ENCODE measurements around the gene ENO3.
"Not testable (repeated sequence)": the region's sequence is repeated elsewhere in the genome, so short reads cannot be mapped to it uniquely, and the experiment has no call there.

ENO3 gene

DNA sequence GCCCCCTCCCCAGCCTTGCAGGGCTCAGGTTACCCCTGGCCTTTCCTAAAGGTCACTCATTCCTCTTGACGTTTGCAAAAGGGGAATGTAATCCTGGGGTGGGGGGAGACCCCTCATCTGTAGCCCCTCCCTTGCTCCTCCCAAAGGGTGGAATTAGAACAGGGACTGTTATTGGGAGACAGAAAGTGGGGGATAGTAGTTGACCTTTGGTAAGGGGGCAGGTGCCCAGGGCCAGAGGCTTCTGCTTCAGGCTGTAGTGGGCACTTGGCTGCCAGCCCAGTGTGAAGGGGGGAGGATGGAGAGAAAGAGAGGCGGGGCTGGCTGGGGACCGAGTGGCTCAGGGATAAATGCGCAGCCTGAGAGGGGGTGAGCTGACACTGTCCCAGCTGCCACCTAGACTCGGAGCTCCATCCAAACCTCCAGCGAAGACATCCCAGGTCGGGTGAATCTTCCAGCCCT, at the start of gene ENO3:
ENO3 (plus strand) TSS at position 374 of the 459 bp plus-strand sequence. CDS start 711 bp downstream, outside the sequence.
- DNase-seq = no peak

DNA sequence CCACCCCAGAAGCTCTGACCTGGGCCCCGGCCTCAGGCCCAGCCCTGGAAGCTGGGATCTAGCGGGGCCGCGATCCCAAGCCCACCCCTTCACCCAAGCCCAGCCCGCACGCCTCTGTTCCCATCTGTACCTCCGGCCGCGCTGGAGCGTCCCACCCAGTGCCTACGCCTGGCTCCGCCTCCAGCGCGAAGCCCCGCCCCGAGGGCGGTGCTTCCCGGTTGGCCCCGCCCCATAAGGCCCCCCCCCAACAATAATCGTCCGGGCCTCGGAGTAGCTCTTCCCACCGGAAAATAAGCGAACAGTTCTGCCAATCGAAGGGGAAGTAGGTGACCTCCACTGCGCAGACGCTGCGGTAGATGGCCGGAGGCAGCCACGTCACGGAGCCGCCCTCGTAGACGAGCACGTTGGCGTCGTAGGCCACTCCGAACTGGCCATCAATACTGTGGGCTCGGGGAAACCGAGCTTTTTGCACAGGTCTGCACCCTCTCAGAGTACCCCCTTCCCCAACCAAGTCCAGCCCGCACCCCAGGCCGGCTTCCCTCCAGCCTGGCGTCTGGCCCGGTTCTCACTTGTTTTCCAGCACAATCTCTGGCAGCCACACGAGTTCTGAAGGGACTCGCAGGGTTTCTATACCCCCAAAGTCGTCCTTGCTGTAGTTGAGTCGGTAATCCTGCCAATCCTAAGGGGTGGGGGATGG, 49.1 kb upstream of the ENO3 start:
- peak; percentile 44 for DNase-seq

DNA sequence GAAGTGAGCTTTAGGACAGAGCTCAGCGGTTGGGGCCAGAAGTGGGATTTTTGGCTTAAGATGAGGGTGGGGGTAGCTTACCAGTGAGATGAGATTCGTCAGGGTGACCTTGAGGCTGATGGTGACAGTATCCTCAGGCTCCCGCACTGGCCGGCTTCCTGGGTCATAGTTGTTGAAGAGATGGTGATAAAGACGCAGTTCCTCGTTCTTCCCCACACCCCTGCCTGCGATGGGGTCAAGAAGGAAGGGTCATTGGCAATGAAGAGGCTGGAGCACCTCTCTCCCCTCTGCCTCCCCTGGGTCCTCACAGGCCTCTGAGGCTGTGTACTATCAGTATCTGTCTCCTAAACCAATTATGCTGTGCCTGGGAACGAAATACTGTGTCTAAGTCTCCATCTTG, 48.4 kb upstream of the ENO3 start:
- DNase-seq = no peak

DNA sequence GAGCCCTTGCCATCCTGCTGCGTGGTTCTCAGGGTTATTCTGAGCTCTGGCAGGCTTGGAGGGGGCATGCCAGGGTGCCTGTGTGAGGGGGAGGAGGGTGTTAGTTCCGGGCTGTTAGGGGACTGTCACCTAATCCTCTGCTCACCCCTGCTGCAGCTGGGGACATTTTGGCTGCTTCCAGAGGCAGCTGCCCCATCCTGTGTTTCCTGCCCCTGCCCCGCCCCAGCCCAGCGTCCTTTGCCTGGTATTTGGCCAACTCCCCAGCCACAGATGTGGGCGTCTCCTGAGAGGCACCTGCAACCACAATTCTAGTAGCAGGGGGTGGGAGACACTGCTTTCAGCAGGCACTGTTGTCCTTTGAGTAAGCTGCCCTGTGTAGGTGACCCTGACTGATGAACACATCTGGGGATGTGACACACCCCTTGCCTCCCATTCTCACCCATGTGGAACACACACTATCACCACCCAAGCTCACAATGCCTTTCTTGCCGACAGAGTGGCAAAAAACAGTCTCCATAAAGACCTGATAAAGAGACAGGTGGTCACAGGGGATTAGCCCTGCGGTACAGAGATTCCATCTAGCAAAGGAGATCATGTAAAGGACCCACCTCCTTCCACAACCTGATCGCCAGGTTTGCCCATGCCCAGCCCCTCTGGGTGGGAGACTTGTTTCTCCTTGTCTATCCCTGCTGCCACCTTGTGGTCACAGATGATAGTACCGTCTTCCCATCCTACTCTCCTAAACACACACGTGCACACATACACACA, 47.7 kb upstream of the ENO3 start, which contains the start of gene CHRNE:
CHRNE (minus strand) TSS at position 48 of the 768 bp plus-strand sequence; CDS start at position 13, 35 bp downstream.
- DNase-seq = peak; percentile 87

DNA sequence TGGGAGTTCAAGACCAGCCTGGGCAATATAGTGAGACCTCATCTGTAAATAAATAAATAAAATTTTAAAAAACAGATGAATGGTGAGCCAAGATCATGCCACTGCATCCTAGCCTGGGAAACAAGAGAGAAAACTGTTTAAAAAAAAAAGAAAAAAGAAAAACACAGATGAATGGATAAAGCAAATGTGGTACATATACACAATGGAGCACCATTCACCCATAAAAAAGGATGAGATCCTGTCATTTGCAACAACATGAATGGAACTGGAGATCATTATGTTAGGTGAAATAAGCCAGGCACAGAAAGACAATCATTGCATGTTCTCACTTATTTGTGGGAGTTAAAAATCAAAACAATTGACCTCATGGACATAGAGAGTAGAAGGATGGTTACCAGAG, 44.3 kb upstream of the ENO3 start:
- DNase-seq = not testable (repeated sequence)

DNA sequence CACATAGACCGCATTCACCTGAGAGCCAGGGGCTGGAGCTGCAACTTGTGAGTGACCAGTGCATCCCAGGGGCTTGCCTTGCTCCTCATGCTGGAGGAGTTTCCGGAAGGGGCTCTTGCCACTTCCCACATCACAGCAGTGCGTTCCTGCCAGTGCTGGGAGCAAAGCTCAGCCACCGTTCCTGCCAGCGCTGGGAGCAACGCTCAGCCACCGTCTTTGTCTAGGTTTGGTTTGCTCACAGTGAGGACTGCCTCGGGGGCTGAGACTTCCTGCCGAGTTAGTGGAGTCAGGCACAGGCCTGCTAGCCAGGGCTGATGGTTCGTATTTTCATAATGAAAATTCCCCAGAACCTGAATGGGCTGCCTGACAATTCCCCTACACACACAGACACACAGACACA, 42.6 kb upstream of the ENO3 start:
- DNase-seq = no peak

DNA sequence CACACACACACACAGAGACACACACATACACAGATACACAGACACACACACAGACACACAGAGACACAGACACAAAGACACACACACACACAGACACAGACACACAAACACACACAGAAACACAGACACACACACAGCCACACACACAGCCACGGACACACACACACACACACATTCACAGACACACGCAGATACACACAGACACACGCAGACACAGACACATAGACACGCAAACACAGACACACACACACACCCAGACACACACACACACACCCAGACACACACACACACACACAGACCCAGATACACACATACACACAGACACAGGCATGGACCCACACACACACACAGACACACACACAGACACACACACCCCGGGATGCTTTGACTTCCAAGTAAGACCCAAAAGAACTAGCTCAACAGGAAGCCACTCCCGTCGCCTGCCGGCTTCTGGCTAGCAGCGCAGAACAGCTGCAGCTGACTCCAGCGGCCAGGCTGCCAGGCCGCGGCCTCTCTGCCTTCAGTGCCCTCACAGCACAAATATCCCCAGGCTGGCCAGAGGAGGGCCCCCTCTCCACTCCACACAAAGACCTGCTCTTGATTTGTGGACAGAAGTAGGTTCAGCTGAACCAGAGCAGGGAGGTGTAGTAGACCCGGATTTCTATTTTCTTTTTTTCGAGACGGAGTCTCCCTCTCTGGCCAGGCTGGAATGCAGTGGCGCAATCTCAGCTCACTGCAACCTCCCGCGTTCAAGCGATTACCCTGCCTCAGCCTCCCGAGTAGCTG, 42.0 kb upstream of the ENO3 start:
- DNase-seq = peak; percentile 80

DNA sequence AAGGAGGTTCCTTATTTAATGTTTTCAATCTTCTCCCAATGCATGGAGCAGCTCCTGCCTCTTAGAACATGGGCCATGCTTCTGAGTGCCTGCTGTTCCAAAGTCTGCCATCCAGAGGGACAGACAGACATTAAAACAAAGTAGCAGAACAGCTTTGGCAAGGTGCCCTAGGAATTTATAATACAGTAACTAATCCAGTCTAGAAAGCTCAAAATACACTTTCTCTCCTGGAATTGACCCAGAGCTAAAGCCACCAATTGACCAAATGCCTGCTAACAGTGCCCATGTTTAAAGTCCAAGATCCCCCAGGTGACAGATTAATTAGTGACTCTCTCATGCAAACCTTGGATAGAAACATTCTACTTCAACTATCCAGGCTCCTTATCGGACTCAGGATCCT, 36.9 kb upstream of the ENO3 start:
- no peak for DNase-seq

DNA sequence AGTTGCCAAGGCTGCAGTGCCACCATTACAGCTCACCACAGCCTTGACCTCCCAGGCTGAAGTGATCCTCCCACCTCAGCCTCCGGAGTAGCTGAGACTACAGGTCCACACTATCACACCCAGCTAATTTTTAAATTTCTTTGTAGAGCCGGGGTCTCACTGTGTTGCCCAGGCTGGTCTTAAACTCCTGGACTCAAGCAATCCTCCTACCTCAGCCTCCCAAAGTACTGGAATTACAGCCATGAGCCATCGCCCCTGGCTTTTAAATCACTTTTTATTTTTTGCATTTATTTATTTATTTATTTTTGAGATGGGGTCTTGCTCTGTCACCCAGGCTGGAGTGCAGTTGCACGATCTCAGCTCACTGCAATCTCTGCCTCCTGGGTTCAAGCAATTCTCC, 36.4 kb upstream of the ENO3 start:
- not testable (repeated sequence) for DNase-seq

DNA sequence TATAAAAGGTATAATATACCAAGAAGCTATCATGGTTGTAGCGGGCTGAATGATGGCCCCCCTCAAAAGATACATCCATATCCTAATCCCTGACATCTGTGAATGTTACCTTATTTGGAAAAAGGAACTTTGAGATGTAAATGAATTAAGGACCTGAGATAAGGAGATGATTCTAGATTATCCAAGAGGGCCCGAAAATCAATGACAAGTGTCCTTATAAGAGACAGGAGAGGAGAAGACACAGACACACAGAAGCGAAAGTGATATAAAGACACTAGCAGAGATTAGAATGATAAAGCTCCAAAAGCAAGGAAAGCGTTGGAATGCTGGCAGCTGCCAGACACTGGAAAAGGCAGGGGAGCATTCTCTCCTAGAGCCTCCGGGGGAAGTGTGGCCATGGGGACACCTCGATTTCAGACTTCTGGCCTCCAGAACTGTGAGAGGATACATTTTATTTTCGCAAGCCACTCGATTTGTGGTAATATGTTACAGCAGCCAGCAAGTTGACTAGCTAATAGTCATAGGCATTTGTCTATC, 31.3 kb upstream of the ENO3 start:
- DNase-seq = no peak

DNA sequence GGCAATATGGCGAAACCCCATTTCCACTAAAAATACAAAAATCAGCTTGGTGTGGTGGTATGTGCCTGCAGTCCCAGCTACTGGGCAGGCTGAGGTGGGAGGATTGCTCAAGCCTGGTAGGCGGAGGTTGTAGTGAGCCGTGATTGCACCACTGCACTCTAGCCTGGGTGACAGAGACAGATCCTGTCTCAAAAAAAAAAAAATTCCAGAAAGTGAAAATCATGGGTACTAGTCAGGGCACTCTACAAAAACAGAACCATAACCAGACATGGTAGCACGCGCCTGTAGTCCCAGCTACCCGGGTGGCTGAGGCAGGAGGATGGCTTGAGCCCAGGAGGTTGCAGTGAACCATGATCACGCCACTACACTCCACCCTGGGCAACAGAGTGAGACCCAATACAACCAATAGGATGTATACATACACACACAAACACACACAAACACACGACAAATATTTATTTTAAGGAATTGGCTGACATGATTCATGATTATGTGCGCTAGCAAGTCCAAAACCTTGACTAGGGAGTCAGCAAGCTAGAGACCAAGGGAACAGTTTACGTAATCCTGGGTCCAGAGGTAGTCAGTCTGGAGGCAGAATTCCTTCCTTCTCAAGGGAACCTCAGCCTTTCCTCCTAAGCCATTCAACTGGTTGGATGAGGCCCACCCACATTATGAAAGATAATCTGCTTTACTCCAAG, 30.4 kb upstream of the ENO3 start:
- DNase-seq = no peak

DNA sequence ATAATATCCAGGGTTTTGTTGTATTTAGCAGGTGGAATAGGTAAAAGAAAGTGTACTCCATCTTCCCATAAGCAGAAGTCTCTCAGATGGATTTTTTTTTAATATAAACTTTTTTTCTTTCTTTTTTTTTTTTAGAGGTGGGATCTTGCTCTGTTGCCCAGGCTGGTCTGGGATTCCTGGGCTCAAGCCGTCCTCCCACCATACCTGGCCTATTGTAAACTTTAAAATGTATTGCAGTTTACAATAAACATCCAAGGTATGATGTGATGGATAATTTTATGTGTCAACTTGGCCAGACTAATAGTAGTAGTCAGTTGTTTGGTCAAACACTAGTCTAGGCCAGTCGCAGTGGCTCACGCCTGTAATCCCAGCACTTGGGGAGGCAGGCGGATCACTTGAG, 29.6 kb upstream of the ENO3 start:
- no peak for DNase-seq

DNA sequence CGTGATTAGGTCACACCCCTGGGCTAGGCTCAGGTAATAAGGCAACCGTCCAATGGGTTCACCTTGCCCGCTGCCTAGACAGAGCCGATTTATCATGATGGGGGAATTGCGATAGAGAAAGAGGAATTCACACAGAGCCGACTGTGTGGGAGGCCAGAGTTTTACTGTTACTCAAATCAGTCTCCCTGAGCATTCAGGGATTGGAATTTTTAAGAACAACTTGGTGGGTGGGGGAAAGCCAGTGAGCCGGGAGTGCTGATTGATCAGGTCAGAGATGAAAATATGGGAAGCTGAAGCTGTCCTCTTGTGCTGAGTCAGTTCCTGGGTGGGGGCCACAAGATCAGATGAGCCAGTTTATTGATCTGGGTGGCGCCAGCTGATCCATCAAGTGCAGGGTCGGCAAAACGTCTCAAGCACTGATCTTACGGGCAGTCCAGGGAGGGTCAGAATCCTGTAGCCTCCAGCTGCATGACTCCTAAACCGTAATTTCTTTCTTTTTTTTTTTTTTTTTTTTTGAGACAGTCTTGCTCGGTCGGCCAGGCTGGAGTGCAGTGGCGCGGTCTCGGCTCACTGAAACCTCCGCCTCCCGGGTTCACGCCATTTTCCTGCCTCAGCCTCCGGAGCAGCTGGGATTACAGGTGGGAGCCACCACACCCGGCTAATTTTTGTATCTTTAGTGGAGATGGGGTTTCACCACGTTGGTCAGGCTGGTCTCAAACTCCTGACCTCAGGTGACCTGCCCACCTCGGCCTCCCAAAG, 24.2 kb upstream of the ENO3 start:
- not testable (repeated sequence) for DNase-seq

DNA sequence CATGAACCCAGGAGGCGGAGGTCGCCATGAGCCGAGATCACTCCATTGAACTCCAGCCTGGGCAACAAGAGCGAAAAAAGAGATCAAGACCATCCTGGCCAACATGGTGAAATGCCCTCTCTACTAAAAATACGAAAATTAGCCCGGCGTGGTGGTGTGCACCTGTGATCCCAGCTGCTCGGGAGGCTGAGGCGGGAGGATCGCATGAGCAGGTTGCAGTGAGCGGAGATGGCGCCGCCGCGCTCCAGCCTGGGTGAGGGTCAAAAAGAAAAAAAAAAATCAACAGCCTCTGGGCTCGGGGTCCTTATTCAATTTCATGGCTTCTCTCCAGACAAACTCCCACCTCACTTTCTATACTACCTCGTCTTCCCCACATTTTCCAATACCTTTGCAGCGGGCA, 22.0 kb upstream of the ENO3 start:
- DNase-seq = no peak

DNA sequence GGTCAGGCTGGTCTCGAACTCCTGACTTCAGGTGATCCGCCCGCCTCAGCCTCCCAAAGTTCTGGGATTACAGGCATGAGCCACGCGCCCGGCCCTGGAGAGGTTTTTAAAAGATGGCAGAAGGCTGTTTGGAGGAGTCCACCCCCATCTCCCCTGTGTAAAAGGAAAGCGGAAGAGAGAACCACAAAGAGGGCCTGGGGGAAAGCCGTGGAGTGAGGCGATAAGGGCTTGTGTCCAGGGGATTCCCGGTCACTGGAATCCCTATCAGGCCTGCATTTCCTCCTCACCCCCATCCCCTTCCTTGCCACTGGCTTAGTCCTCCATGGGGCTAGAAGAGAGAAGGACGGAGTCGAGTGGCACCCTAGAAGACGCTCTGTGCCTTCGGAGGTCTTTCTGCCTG, 19.0 kb upstream of the ENO3 start, which contains the start of gene GP1BA:
GP1BA (plus strand) TSS at position 315 of the 400 bp plus-strand sequence. CDS start 328 bp downstream, outside the sequence.
- no peak for DNase-seq

DNA sequence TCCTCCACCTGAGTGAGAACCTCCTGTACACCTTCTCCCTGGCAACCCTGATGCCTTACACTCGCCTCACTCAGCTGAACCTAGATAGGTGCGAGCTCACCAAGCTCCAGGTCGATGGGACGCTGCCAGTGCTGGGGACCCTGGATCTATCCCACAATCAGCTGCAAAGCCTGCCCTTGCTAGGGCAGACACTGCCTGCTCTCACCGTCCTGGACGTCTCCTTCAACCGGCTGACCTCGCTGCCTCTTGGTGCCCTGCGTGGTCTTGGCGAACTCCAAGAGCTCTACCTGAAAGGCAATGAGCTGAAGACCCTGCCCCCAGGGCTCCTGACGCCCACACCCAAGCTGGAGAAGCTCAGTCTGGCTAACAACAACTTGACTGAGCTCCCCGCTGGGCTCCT, 18.2 kb upstream of the ENO3 start:
- no peak for DNase-seq

DNA sequence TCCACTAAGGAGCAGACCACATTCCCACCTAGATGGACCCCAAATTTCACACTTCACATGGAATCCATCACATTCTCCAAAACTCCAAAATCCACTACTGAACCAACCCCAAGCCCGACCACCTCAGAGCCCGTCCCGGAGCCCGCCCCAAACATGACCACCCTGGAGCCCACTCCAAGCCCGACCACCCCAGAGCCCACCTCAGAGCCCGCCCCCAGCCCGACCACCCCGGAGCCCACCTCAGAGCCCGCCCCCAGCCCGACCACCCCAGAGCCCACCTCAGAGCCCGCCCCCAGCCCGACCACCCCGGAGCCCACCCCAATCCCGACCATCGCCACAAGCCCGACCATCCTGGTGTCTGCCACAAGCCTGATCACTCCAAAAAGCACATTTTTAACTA, 17.3 kb upstream of the ENO3 start:
- no peak for DNase-seq

DNA sequence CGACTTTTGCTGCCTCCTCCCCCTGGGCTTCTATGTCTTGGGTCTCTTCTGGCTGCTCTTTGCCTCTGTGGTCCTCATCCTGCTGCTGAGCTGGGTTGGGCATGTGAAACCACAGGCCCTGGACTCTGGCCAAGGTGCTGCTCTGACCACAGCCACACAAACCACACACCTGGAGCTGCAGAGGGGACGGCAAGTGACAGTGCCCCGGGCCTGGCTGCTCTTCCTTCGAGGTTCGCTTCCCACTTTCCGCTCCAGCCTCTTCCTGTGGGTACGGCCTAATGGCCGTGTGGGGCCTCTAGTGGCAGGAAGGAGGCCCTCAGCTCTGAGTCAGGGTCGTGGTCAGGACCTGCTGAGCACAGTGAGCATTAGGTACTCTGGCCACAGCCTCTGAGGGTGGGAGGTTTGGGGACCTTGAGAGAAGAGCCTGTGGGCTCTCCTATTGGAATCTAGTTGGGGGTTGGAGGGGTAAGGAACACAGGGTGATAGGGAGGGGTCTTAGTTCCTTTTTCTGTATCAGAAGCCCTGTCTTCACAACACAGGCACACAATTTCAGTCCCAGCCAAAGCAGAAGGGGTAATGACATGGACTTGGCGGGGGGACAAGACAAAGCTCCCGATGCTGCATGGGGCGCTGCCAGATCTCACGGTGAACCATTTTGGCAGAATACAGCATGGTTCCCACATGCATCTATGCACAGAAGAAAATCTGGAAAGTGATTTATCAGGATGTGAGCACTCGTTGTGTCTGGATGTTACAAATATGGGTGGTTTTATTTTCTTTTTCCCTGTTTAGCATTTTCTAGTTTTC, 16.5 kb upstream of the ENO3 start:
- DNase-seq = no peak

DNA sequence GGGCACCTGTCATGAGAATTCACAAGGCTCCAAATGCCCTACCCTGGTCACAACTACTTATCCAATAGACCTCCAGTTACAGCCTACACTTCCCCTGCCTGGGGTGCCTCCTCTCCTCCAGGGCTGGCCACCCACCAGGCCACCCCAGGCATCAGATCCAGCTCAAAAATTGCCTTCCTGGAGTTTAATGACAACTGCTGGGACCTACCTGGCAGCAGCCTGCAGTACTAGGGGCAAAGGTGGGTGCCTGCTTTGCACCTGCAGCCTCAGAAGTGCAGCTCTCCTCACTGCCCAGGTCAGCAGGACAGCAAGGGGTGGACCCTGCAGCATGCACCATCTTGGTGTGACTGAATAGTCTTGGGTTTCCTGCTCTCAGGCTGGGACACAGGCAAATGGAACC, 15.3 kb upstream of the ENO3 start:
- no peak for DNase-seq

DNA sequence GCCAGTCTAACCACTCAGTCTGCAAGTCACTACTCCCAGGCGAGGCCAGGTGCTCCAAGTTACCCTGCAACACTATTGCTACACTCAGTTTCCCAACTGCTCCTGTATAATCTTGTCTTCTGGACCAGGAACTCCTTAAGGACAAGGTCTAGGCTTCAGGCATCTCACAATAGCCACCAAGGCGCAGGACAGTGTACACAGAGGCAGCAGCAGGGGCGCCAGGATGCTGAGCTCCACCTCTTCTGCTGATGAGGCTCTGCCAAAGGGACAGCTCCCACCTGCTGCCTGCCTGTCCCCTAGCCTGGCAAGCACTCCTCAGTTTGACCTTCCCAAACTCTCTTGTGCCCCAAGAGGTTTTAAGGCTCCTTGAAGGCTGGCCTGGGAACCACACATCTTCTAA, 14.5 kb upstream of the ENO3 start:
- DNase-seq = no peak

DNA sequence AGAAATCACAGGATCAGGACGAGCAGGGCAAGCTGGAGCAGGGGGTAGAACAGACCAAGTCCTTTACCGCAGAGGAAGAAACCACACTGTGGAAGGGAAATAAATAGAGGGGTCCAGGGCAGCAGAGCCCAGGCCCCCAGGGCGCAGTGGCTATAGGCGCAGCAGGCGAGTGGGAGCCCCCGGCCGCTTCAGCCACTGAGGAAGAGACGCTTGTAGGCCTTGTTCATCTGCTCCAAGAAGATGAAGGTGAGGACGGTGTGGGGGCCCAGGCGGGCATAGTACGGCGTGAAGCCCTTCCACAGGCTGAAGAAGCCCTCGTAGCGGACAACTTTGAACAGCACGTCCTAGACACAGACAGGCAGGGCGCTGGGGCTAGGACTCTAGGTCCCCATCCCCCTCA, 13.4 kb upstream of the ENO3 start:
- no peak for DNase-seq

All from stimulated activated CD8-positive, alpha-beta memory T cell treated with anti-CD3 and anti-CD28 coated beads, Interleukin-4, amount 100 ng/mL, for 48 hours (primary cell).